ENCODE data around the gene LRPAP1. TPM values are rescaled to one million over a fixed set of nuclear protein-coding genes. Genes with fewer than 3 reads are reported as not detected.
"Not testable (repeated sequence)": the region's sequence is repeated elsewhere in the genome, so short reads cannot be mapped to it uniquely, and the experiment has no call there.

Gene LRPAP1
- total RNA-seq, 1 donor from 2014 or later: 53.7 TPM

GRCh38 chr4:3462321-3462789 lies 69.9 kb downstream of the LRPAP1 start:
- Histone ChIP-seq H3K36me3 (ENCODE audit: control insufficient read depth, insufficient read depth, low read length) (no peaks in the 10 kb centered on the region), H3K4me3 (ENCODE audit: low read depth, low read length) (no peak overlapping the region), H3K27me3 (ENCODE audit: control insufficient read depth, insufficient read depth, low read length) (peaks cover 38% of the 10 kb centered on the region)
- no peak for TF ChIP-seq CTCF (IDR thresholded peaks at IDR 0.05; ENCODE audit: insufficient read depth, low read length, severe bottlenecking)
- DNase-seq (ENCODE audit: low read depth) (no peak), FAIRE-seq (no peak)

GRCh38 chr4:3461515-3462291 lies 70.5 kb downstream of the LRPAP1 start:
- peaks cover 38% of the 10 kb centered on the region for H3K27me3 ChIP-seq (ENCODE audit: control insufficient read depth, insufficient read depth, low read length)
- no peak overlapping the region for H3K4me3 ChIP-seq (ENCODE audit: low read depth, low read length)
- H3K36me3 ChIP-seq (ENCODE audit: control insufficient read depth, insufficient read depth, low read length): no peaks in the 10 kb centered on the region
- TF ChIP-seq CTCF (IDR thresholded peaks at IDR 0.05; ENCODE audit: insufficient read depth, low read length, severe bottlenecking): no peak
- FAIRE-seq (no peak), DNase-seq (ENCODE audit: low read depth) (peak; percentile 57)

- no peaks in the 10 kb centered on the region for H3K36me3 ChIP-seq (ENCODE audit: control insufficient read depth, insufficient read depth, low read length)
- TF ChIP-seq CTCF (IDR thresholded peaks at IDR 0.05; ENCODE audit: insufficient read depth, low read length, severe bottlenecking): no peak
- DNase-seq (ENCODE audit: low read depth): no peak
- no peak overlapping the region for H3K4me3 ChIP-seq (ENCODE audit: low read depth, low read length)
- FAIRE-seq: peak; percentile 32
- H3K27me3 ChIP-seq (ENCODE audit: control insufficient read depth, insufficient read depth, low read length): peaks cover 34% of the 10 kb centered on the region
These were observed 71.3 kb downstream of the LRPAP1 start for GRCh38 chr4:3460926-3461325.

- H3K4me3 ChIP-seq (ENCODE audit: low read depth, low read length); DNase-seq (ENCODE audit: low read depth); FAIRE-seq; H3K36me3 ChIP-seq (ENCODE audit: control insufficient read depth, insufficient read depth, low read length): not testable (repeated sequence)
- H3K27me3 ChIP-seq (ENCODE audit: control insufficient read depth, insufficient read depth, low read length): peaks cover 27% of the 10 kb centered on the region
These were observed 73.1 kb downstream of the LRPAP1 start for GRCh38 chr4:3459156-3459555.

GRCh38 chr4:3458371-3458770 lies 73.9 kb downstream of the LRPAP1 start:
- no peak for DNase-seq (ENCODE audit: low read depth)
- Histone ChIP-seq H3K36me3 (ENCODE audit: control insufficient read depth, insufficient read depth, low read length) (no peaks in the 10 kb centered on the region), H3K27me3 (ENCODE audit: control insufficient read depth, insufficient read depth, low read length) (peaks cover 22% of the 10 kb centered on the region), H3K4me3 (ENCODE audit: low read depth, low read length) (no peak overlapping the region)
- no peak for FAIRE-seq
- no peak for TF ChIP-seq CTCF (IDR thresholded peaks at IDR 0.05; ENCODE audit: insufficient read depth, low read length, severe bottlenecking)

- not testable (repeated sequence) for DNase-seq (ENCODE audit: low read depth); H3K36me3 ChIP-seq (ENCODE audit: control insufficient read depth, insufficient read depth, low read length); FAIRE-seq; H3K4me3 ChIP-seq (ENCODE audit: low read depth, low read length)
- peaks cover 13% of the 10 kb centered on the region for H3K27me3 ChIP-seq (ENCODE audit: control insufficient read depth, insufficient read depth, low read length)
These were observed 76.6 kb downstream of the LRPAP1 start for GRCh38 chr4:3455596-3455995.

Other genes starting within 250 kb of the LRPAP1 start
- gene RGS12, start 239.4 kb downstream of the LRPAP1 start, total RNA-seq: 34.2 and 41.7 TPM in 2 replicates
- not detected in 2 replicates for gene HGFAC, start 90.5 kb downstream of the LRPAP1 start, total RNA-seq
- 1.0 and 4.2 TPM in 2 replicates for gene DOK7, start 69.1 kb downstream of the LRPAP1 start, total RNA-seq
- gene ADRA2C, start 234.0 kb upstream of the LRPAP1 start, total RNA-seq: under 0.01 and 0.13 TPM in 2 replicates

Measured in bronchial epithelial cell (primary cell).